GM18499 (cell line): ENCODE data around the gene ATXN1.
A peak's percentile ranks its signal among the peaks of the same experiment; 100 is the strongest.

Experiments used
- ATAC-seq: cut with Tn5 transposase; IDR thresholded peaks from one replicate; pipeline ENCODE4 v1.9.1; 2021; ENCODE audit warnings: moderate number of reproducible peaks; ENCODE audit not compliant: insufficient read depth, unreplicated experiment

The ATXN1 gene

DNA sequence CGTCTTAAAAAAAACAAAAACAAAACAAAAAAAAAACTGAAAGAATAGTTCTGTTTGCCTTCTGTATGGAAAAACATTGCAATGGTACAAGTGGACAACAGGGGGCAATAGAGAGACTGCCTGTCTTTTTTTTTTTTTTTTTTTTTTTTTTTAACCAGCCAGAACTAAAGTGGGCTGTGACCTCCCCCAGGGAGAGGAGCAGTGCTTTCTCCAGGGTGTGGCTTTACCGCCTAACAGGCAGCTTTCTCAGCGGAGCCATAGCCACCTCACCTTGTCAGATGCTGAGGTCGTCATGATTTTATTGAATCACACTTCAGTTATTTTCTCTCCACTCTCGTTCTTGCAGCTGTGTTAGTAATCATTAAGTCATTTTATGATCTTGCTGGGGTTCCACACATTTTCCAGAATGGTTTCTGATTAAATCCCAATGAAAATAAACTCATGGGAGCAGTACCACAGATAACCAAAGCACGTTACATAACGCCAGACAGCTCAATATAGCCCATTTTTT lies 444.5 kb downstream of the ATXN1 start:
- no peak for ATAC-seq

DNA sequence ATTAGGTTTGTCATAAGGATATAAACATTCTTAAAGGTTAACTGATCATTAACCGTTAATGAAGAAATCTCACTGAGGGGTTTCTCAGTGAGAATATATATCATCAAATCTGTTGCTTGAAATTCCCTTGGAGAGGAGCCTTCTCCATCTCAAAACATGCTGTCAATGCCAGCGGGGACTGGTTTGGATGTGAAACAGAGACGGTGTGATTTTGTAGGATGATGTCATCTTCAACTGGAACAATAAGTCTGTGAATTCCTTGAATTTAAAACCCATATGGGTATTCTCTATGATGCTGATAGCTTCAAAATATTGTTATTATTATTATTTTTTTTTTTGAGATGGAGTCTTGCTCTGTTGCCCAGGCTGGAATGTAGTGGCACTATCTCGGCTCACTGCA lies 447.0 kb downstream of the ATXN1 start:
- no peak for ATAC-seq

DNA sequence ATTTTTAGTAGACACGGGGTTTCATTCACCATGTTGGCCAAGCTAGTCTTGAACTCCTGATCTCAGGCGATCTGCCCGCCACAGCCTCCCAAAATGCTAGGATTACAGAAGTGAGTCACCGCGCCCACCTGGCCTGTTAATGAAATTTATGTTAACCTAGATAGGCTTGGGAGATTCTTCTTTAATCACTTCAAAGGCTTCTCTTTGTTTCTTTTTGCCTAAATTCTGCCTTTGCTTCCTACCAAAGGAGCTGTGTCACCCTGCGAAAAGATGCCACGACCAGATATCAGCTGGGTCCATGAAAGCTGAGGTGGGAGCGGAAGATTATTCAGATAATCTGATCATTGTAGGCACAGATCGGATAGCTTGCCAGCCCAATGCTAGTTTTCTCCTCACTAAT lies 447.5 kb downstream of the ATXN1 start:
- no peak for ATAC-seq

DNA sequence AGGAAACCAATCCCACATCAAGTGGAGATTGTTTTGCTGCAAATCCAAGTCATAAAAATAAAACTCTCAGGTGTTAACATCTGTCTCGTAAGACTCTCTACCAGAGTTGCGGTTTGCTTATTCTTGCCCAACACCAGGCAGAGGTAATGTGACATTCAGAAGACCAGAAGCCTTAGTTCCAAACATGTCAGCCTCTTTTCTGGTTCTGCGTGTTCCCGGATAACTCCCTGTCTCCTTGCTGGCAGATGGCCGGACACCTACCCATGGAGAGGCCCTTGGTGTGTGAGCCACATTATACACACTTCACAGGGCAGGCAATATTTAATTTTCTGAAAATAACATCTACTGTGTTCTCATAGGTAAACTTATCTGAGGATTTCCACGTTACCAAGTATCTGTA lies 449.5 kb downstream of the ATXN1 start:
- no peak for ATAC-seq

DNA sequence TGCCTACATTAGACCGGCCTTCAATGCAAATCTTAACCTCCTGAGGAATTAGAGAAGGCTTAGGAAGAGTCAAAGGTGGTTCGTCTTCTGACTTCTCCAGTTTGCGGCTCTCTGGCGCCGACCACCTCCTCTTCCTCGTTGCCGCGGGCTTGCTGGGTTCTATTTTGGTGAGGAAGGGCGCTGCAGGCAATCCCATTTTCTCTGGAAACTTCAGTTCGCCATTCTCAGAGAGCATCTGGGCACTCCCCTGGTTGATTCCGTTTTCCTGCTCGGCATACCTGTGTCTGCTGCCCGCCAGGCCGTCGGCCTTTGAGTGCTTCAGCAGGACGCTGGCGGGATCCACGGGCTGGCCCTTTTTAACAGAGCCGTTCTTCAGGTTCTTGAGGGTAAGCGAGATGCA lies 454.9 kb downstream of the ATXN1 start:
- no peak for ATAC-seq

DNA sequence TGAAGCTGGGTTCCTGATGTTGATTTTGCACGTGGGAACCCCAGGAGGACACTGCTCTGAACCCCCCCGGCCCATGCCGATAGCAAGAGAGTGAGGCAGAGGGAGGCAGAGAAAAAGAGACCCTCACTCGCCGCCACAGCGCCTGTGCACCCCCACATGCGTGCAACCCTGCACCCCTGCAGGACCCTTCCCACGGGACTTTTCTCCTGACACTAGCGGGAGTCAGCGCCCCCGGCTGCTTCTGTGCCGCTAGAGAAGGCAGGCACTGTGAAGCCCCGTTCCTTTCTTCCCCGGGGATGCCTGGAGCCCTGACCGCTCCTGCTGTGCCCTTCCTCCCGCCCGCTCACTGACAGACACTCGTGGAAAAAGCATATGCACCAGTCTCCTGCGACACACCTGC lies 455.5 kb downstream of the ATXN1 start:
- peak; percentile 19 for ATAC-seq

DNA sequence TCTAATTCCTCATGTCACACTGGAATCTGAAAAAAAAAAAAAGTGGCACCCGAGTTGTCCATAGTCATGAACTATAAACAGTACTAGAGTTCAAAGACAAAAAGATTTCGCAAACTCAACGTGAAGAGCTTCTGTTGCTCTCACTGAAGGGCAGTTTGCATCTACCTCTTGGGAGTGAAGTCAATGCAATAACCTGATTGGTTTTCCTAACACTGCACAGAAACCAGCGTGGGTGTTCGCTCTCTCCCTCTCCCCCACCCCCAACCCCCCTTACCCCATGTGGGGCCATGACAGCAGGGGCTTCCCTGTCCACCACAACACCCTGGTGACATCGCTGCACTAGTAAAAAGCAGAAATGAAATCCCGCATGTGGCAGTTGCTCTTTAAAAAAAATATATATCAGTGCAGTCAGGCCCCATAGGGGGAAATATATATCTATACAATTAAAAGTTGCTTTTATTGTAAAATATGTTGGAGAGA lies 456.0 kb downstream of the ATXN1 start:
- ATAC-seq, result peak; percentile 78

DNA sequence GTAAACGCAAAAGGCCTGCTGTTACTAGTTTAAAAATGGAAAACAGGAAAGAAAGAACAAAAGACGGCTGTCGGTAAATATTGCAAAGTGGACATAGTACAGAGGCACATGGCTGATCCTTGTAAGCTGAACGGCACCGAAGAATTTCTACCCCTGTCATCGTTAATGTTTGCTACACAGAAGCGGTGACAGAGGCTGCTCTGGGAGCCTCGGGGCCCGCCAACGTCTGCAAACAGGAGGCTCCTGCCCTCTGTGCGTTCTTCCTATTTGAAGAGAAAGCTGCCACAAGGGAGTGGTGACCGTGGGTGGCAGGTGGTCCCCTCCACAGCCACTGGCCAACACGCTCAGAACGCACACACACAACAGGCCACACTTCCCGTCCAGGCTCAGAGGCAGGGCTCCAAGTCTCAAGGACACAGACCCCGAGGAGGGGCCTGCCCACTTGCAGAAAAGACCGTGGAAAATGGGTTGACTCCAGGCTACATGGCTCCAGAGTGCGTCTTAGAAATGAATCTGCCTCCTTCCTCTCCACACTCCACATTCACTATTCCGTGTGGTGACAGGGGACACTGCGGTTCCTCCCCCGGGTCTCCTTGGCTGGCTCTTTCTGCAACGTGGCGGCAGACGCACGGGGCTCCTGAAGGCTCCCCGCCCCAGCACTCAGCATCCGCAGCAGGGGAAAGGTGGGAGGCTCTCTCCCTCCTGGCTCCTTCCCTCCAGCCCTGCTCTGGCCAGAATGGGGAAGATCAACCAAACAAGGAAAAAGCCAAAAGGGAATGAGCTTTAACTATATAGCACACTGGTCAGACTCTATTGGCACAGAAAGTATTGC lies 458.3 kb downstream of the ATXN1 start:
- ATAC-seq, result no peak

DNA sequence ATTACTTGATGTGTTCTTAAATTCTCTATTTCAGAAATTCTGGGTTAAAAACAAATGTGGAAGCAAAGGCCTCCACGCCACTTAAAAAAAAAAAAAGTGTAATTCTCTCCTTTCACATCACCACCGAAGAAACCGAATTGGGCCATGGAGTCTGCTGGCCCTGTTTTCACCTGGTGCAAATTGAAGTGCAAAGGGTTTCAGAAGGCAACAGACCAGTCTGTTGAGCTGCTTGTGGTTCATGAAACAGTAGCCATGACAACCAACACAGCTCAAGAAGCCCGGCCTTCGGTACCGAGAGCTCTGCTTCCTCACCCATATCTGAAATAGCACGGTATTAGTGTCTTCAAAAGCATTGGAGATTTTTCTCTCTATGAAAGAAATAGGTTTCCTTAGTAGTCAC lies 459.7 kb downstream of the ATXN1 start:
- no peak for ATAC-seq

DNA sequence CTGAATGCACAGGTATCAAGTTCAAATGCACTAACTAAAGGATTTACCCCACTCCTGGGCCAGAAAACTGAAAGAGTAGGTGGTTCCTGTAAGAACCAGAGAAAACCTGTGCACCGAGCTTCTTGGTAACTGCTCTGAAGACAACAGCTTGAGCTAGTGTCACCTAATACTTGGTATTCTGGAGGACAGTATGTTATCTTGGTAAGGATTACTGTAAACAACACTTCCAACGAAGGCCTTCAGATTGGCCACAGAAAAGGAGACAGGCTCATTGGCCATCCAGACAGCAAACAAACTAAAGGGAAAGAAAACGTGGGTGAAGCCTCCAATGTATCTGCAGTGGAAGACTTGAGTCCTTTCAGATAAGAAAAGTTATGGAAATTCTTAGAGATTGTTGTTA lies 461.4 kb downstream of the ATXN1 start:
- no peak for ATAC-seq

DNA sequence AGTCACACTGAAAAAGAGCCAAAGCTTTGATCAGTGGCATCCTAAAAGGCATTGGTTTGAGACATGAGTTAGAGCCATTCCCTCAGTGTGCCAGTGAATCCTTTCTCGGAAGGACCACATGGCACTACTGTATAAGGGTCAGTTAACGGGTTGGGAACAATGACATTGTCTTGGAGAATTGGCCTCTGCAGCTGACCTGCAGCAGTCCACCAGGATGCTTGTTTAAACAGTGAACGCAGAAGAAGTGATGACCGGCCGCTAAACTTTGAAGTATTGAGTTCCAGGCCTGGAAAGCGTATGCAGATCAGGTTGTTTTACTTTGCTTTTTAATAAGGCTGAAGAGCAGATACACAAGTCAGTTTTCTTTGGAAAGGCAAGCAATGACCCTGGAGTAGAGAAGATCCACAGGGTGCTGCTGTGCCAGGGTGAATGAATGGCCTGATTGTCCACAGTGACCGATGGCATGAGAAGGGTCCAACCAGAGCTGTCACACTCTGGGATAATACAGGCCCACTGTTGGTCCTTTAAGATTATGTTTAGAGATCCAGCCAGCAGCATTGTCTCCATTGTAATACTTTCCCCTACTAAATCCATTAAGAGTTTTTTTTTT lies 465.1 kb downstream of the ATXN1 start:
- ATAC-seq, result no peak

DNA sequence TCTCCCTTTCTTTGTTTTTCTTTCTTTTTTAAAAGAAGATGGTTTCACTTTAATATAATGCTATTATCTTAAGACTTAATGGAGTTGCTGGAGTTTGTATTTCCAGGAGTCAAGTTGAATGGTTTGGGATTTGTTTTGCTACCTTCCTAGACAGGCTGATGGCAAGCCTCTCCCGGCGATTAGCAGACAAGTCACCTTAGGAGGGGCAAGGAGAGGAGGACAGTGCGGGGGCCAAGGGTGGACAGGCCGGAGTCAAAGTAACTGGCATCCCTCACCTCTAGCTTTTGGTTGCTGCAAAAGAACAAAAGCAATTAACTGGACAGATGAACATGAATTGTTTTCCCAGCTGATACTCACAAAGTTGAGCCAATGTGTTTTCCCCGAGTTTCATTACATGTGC lies 465.8 kb downstream of the ATXN1 start:
- ATAC-seq, result no peak

DNA sequence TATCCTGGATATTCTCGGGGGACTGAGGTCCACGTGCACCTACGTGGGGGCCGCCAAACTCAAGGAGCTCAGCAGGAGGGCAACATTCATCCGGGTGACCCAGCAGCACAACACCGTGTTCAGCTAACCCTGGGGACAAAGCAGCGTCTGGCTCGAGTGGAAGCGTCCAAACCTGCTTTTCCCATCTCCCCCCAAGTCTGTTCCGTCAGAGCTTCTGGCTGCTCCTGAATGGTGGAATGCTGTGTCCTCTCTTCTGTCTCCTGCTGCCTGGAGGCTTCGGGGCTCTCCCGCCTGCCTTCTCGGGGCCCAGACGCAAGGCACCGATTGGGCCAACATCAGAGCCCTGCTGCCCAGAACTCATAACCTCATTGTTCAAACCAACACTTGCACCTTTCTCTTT lies 466.2 kb downstream of the ATXN1 start:
- ATAC-seq, result no peak

DNA sequence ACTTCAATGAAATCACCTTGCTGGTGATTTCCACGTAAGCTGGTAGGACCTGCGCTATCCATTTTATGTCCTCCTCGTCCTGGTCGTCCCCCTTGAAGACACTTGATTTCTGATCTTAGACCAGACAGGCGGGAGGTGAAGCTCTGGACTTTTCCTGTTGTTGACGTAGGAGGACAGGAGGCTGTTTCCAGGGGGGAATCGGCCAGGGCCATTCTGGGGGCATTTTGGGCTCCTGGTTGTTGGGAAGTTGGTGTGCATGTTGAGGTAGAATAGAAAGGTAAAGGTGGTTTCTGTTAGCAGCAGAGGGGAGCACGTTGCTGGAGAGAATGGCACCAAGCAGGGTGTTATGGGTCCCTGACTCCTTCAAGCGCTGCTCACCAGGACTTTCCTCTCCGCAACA lies 466.9 kb downstream of the ATXN1 start:
- no peak for ATAC-seq

DNA sequence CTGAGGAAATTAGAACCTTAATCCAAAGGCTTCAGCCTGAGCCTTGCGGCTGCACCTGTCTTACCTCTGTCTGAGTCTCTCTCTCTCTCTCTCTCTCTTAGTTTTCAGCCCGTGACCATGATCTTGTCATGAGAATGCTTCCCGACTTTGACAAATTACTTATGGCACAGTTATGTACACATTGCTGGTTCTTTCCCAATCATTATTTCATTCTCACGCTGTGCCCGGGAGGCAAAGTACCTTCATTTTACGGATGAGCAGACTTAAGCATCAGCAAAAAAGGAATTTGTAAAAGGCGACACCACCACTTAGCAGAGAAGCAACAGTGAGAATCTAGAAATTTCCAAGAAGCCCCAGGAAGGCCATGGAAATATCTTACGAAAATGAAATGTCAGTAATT lies 468.3 kb downstream of the ATXN1 start:
- no peak for ATAC-seq

DNA sequence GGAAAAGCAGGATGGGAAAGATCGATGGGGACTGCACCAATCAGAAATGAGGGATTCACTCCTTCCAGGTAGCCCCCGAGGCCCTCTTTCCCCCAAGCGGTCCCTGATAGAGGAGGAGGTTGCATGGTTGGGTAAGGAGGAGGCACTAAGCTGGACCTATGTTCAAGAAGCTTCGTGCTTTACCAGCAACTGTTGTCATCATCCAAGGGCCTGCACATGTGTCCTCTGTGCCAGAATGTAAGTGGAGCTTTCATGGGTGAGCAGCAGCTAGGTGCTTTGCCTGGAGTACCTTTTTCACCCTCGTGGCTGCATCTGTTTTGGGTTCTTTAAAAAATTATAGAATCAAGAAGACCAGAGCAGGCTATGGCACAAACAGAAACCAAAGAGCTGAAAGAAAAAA lies 468.8 kb downstream of the ATXN1 start:
- ATAC-seq, result no peak

DNA sequence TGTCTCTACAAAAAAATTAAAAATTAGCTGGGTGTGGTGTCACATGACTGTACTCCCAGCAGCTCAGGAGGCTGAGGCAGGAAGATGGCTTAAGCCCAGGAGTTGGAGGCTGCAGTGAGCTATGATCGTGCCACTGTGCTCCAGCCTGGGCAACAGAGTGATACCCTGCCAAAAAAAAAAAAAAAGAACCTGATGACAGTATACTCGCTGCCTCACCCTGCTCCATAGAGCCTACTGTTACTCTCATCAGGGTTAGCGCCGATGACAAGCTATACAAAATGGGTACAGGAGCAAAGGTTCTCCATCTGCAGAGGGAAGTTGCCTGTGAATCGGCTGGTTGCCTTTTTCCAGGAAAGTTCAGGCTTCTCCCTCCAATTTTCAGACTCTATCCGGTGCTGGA lies 469.5 kb downstream of the ATXN1 start:
- ATAC-seq, result no peak

DNA sequence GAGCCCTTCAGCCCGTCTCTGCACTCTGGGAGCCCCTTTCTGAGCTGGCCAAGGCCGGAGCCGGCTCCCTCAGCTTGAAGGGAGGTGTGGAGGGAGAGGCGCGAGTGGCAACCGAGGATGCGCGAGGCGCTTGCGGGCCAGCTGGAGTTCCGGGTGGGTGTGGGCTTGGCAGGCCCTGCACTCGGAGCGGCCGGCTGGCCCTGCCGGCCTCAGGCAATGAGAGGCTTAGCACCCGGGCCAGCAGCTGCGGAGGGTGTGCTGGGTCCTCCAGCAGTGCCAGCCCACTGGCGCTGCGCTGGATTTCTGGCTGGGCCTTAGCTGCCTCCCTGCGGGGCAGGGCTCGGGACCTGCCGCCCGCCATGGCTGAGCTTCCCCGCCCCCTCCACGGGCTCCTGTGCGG lies 473.1 kb downstream of the ATXN1 start:
- ATAC-seq, result no peak

DNA sequence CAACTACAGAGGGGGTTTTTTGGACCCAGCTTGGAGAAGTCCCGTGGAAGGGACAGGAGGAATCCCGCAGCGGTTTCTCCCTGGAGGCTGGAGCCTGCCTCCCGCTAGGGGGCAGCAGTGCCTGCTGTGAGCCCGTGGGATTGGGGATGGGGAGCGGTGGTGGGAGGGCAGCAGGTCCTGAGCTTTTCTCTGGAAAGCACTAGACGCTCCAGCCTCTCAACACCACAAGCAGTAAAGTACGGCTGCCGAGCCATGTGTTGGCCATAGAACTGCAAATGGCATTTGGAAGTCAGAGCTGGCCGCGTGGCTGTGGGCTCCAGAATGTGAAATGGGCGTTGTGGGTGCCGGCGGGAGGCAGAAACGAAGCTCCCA lies 475.1 kb downstream of the ATXN1 start:
- ATAC-seq, result no peak

DNA sequence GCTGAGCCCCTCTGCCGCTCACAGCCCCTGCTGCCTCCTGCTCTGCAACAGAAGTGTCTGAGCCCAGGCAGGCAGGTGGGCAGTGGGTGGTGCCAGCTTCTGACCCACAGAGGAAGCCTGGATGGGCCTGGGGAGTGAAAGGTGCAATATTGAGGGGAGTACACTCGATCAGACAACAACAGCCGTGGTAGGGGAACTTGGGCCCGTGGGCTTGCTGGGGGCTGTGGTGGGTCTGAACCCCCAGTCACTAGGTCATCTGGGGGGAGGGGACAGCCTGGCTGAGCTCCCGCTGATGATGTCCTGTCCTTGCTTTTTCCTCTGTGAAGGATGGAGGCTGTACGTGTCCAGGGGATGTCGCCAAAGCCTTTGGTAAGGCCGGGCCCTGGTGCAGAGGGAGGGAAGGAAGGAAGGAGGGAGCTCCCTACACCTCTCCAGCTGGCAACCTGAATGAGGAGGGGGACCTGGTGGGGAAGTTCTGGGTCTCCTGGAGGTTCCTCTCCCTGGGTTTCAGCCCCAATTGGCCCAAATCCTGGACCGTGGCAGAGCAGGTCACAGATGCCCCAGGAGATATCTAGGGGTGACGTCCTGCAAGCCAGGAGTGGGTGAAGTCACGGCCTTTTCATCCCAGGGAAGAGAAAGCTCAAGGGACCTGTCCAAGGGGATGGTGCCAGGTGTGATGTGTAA lies 475.7 kb downstream of the ATXN1 start:
- ATAC-seq, result no peak

DNA sequence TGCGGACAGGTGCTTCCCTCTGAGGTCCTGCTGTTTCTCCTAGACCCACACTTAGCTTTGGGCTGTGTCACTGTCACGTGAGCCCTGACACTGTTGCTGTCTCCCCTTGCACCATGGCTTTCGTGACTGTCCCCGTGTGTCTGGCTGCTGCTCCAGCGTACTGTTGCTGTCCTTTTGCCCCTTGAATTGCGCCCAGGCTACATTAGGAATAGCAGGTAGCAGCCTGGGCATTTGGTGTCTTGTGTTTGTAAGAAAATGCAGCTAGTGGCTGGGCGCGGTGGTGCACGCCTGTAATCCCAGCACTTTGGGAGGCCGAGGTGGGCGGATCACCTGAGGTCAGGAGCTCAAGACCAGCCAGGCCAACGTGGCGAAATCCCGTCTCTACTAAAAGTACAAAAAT lies 476.8 kb downstream of the ATXN1 start:
- no peak for ATAC-seq
